SK-N-SH treated with all-trans-retinoic acid at 6 μM for 48 hours (cell line): ENCODE results near the gene ZBTB46.

Source experiments
- CSDC2 ChIP-seq: fragments of 250-450 bp; sonication (Bioruptor Pico); IDR thresholded peaks from 2 replicates; pipeline ENCODE4 v1.5.0; 2020; ENCODE audit warnings: mild to moderate bottlenecking, moderate library complexity
- GLIS3 ChIP-seq: fragments of 250-450 bp; sonication (Bioruptor Pico); IDR thresholded peaks from 2 replicates; pipeline ENCODE4 v1.5.0; 2020; ENCODE audit warnings: mild to moderate bottlenecking, moderate library complexity
- ISL1 ChIP-seq: fragments of 250-450 bp; sonication (Bioruptor Pico); IDR thresholded peaks from 2 replicates; pipeline ENCODE4 v2.1.2; 2022; ENCODE audit warnings: mild to moderate bottlenecking, moderate library complexity
- PATZ1 ChIP-seq: fragments of 250-450 bp; sonication (Bioruptor Pico); IDR thresholded peaks from 2 replicates; pipeline ENCODE4 v1.8.0; 2020; ENCODE audit warnings: mild to moderate bottlenecking, moderate library complexity, borderline replicate concordance
- RARB ChIP-seq: fragments of 250-450 bp; sonication (Bioruptor Pico); IDR thresholded peaks from 2 replicates; pipeline ENCODE4 v1.8.0; 2021; ENCODE audit warnings: mild to moderate bottlenecking, moderate library complexity
- ZFP3 ChIP-seq: fragments of 250-450 bp; sonication (Bioruptor Pico); IDR thresholded peaks from 2 replicates; pipeline ENCODE4 v1.5.0; 2020; ENCODE audit warnings: mild to moderate bottlenecking, moderate library complexity
- ZFP30 ChIP-seq: fragments of 450-650 bp; formaldehyde crosslinking; IDR thresholded peaks from 2 replicates; pipeline ENCODE4 v1.5.0; 2022; ENCODE audit warnings: mild to moderate bottlenecking, moderate library complexity
- ZNF70 ChIP-seq: fragments of 450-650 bp; formaldehyde crosslinking; IDR thresholded peaks from 2 replicates; pipeline ENCODE4 v1.5.0; 2020; ENCODE audit warnings: mild to moderate bottlenecking, moderate library complexity

GRCh38 chr20:63815615-63816253 lies 15.3 kb downstream of the ZBTB46 start:
- TF ChIP-seq PATZ1 (CRISPR knock-in tag) (no peak), ISL1 (CRISPR knock-in tag) (no peak), CSDC2 (no peak), ZFP30 (CRISPR knock-in tag) (no peak), GLIS3 (CRISPR knock-in tag) (no peak), ZNF70 (CRISPR knock-in tag) (no peak), ZFP3 (CRISPR knock-in tag) (no peak), RARB (no peak)
